ENCODE data around the gene ARHGDIG.
"Not testable (repeated sequence)": the region's sequence is repeated elsewhere in the genome, so short reads cannot be mapped to it uniquely, and the experiment has no call there.

ARHGDIG gene

DNA sequence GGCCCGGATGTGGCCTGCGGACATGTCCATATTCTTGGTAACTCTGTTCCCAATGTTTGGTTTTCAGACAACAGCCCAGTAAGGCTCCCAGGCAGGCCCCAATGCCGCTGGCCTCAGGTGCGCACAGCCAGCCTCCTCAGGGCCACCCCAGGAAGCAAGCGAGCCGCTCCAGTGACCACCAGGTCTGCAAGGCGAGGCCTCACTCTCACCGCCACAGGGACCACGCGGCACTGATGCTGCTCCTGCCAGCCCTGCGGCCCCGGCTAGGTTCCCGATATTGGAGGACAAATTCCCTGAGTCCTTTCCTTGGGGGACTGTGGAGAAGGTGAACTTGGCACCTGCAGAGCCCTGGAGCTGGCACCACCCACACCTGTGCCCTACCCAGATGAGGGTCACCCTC lies 21.6 kb downstream of the ARHGDIG start:
- no peak for DNase-seq

DNA sequence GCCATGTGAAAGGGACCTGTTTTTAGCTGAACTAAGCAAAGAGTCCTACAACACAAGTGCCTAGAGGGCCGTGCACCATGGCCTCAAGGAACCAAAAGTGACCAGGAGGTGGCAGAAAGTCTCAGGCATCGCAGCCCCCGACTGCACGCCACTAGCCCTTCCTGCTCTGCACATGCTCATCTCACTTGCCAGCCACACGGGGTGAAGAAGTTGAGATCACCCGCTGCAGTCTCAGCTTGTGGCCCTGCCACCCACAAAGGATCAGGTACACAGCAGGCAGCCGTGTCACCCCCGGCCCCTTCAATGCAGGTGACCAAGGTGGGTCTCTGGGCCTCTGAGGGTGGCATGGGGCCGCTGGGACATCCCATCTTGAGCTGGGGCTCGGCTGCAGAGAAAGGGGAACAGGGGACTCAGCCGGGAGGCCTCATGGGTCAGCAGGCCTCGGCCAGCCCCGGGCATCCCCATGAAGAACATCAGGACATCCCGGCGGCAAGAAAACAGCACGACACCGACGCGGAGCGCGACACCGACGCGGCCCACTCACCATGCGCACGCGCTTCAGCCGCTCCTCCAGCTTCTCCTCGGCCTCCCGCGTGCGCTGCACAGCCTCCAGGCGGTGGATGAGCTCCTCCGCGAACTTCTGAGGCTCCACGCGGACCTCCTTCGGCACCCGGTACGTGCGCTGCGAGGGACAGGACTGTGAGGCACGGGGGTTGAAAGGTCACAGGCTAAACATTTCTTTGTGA lies 23.5 kb downstream of the ARHGDIG start:
- DNase-seq = no peak

DNA sequence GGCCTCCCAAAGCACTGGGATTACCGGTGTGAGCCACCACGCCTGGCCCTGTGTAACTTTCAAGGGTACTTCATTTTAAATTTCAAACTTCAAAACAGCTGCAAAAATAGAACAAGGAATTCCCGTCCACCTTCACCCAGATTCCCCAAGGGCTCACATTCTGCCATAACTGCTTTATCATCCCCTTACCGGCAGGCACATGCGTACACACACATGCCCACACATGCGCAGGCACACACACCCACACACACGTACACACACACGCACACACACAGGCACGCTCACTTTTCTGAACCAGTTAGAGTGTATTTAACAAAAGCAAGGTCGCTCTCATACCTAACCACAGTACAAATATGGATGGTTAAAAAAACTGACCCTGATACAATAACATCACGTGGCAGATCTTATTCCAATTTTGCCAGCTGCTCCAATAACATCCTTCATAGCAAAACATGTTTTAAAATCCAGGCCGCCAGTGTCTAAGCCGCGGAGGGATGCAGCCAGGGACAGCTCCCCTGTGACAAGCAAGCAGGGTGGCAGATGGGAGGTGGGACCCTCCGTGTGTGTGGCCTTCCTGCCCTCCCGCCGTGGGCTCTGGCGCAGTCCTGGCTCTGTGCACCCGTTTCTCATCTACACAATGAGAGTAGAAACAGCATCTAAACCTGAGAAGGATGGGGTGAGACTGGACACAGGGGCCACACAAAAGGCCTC lies 25.7 kb downstream of the ARHGDIG start:
- DNase-seq = no peak

GRCh38 chr16:306911-307370 lies 26.6 kb downstream of the ARHGDIG start:
- DNase-seq = no peak

GRCh38 chr16:307691-308312 lies 27.4 kb downstream of the ARHGDIG start:
- DNase-seq = no peak

DNA sequence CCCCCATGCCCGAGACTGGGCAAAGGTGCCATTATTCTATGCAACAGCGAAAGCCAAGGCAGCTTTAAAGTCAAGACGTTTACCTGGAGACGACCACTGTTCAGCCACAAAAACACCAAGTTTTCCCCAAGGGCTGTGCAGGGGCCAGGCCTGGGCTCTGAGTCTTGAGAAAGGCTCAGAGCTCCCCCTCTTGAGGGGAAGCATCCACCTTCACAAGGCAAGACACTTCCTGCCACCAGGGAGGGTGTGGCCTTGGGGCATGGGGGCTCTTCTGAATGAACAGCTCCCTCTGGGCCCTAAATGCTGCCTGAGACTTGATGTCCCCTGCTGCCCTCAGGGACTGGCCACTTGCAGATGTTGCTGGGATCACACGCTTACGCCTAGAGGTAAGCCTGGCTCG lies 29.1 kb downstream of the ARHGDIG start:
- DNase-seq = no peak

DNA sequence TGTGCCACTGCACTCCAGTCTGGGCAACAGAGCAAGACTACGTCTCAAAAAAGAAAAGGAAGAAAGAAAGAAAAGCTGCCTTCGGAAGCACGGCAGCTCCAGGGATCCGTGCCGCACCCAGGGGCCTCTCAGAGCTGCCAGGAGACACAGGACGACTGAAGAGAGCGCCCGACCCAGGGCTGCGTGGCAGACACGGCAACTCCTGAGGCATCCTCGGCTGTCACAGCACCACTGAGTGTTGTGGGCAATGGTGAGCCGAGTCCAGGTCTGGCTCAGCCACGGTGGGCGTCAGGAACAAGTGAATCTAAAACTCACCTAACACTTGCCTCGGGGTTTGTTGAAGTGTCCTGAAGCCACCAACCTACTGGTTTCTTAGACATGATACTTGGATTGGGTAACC lies 31.3 kb downstream of the ARHGDIG start:
- no peak for DNase-seq

- no peak for DNase-seq
Measured at GRCh38 chr16:314351-314750, 34.0 kb downstream of the ARHGDIG start.

- no peak for DNase-seq
Measured at GRCh38 chr16:314795-315299, 34.5 kb downstream of the ARHGDIG start.

DNA sequence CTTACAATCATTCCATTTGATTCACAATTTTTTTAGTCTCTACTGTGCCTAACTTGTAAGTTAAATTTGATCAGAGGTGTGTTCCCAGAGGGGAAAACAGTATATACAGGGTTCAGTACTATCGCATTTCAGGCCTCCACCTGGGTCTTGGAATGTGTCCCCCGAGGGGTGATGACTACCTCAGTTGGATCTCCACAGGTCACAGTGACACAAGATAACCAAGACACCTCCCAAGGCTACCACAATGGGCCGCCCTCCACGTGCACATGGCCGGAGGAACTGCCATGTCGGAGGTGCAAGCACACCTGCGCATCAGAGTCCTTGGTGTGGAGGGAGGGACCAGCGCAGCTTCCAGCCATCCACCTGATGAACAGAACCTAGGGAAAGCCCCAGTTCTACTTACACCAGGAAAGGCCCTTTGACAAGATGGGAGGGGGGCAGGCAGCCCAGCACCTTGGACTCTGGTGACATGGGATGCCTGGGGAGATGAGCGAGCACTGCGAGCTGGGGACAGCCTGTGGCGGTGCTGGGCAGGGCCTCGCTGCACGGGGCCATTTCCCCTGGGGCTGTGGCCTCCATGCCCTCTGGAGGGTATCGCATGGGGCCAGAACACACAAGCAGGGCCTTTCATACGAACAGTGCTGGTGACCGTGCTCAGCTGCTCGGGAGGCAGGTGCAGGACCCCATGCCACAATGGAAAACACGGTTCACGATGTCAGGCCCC lies 36.5 kb downstream of the ARHGDIG start:
- no peak for DNase-seq

- no peak for DNase-seq
Measured at GRCh38 chr16:317583-317982, 37.2 kb downstream of the ARHGDIG start.

DNA sequence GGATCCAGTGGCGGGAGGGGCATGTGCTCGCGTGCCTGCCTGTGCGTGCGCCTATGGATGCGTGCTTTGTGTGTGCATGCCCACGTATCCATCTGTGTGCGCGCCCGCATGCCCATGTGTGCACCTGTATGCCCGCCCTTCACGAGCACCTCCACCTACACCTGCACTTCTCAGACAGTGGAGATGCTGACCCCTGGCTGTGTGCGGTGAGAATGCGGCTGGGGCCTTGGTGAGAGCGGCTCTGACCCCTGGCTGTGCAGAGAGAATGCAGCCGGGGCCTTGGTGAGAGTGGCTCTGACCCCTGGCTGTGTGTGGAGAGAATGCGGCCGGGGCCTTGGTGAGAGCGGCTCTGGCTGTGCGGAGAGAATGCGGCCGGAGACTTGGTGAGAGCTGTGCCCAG lies 38.2 kb downstream of the ARHGDIG start:
- peak; percentile 35 for DNase-seq

DNA sequence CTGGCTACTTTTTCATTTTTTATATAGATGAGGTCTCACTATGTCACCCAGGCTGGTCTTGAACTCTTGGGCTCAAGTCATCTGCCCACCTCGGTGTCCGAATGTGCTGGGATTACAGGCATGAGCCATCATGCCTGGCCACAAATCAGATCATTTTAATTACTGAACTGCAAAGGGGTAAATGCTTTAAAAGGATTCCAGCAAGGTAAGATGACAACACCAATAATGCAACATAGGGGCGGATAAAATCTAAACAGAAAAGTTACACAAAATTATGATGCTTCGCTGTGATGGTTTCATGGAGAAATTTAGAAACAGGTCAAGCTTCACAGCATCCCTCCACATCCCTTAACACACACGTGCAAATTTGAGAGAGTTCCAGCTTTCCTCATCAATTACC lies 39.8 kb downstream of the ARHGDIG start:
- no peak for DNase-seq

DNA sequence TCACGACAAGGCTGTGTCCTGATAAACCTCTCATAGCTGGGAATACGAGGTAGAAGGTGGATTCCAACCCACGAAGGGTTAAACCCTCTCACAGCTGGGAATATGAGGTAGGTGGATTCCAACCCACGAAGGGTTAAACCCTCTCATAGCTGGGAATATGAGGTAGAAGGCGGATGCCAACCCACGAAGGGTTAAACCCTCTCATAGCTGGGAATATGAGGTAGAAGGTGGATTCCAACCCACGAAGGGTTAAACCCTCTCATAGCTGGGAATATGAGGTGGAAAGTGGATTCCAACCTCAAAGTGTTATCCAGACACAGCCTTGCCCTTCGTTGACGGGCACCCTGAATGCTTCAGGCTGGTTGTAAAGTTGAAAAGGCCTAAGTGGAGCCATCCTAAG lies 41.1 kb downstream of the ARHGDIG start:
- no peak for DNase-seq

DNA sequence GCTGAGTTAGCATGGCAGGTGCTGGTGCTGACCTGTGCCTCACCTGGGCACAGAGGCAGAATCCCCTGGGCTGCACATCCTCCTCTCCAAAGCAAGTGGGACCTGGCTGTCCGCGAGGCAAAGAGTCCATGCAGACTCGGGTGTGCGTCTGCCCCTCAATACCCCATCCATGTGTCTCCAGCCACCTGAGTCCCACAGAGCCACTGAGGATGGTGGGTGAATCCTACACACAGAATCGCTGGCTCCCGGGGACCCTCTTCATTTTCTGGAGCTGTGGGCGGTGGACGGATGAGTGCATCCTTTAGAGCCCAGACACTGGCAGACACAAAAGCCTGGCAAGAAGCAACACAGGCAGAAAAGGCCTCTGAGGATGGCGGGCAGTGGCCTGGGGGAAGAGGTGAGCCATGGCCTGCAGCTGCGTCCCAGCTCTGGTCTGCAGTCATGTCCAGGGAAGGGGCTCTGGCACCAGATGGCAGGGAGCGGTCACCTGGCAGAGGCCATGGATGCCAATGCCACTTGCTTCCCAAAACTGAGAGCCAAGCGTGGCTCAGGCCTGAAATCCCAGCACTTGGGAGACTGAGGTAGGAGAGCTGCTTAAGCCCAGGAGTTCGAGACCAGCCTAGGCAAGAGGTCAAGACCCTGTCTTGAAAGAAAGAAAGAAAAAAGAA lies 42.2 kb downstream of the ARHGDIG start:
- DNase-seq = no peak

DNA sequence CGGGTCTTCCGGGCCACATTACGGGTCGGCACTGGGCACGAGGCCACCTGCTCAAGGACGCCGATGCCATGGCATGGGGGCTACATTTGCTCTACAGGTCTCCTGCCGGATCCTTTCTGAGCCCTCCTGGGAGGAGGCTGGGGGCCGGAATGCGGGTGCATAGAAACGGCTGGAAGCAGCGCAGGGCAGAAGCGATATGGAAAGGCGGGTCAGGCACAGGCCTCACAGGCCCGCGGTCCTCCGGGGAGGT lies 43.7 kb downstream of the ARHGDIG start:
- DNase-seq = no peak

DNA sequence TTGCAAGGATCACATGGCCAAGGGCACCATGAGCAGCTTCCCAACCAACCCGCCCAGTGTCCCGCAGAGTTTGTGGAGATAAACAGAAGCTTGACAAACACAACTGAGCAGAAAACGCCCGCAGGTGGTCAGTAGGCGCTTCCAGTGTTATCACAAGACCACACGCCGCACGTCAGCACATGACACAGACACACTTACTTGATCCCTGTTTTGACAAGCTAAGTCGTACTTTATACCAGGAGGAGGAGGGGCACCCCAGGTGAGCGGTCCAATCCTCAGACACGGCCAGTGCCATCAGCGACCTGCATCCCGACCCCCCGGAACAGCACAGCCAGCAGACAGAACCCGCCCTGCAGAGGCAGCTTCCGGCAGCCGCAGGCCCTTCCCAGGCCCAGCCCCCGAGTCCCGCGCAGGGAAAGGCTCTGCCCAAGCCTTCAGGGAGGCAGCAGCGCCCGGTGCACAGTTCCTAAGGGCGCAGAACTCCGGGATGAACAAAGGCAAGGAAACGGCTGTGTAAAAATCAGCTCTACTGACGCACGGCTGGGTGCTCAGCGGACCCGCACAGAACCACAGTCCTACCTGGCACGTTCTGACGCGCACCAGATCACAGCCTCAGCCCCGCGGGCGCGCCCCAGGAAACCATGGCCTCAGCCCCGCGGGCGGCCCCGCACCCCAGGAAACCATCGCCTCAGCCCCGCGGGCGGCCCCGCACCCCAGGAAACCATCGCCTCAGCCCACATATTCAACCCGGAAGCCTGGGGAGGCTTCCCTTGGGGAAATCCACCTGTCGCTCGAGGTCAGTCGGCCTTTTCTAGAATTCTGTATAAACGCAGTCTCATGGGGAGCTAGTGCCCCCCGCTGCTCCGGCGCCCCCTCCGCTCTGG lies 44.3 kb downstream of the ARHGDIG start:
- DNase-seq = peak; percentile 82

DNA sequence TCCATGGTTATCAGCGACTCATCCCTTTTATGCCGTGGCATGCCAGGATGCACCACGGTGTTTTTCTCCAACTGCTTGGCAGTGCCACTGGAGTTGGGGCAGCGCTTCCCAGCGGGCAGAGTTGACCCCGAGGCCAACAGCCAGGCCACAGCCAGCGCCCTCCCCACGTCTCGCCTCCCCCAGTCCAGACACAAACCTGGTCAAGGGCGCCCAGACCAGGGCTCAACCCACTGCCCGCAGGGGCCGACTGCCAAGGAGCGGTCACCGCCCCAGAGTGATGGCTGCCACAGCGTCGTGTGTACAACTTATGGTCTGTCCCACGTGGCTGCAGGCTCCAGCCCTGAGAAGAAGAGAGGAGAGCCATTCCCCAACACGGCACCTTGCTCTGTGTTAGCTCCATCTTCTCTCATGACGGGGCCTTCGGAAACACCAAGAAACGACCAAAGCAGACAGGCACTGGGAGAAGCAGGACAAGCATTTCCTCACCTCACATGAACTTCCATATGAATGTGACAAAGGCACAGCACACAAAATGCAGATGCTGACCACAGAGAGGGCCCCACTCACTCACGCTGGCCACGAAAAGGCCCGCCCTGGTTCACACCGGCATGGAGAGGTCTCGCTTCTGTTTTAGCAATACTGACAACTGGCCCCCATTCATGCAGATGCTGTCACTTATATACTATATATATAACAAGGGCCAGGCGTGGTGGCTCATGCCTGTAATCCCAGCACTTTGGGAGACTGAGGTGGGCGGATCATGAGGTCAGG lies 45.2 kb downstream of the ARHGDIG start:
- no peak for DNase-seq

- peak; percentile 35 for DNase-seq
Measured at GRCh38 chr16:330741-331140, 50.4 kb downstream of the ARHGDIG start.

- not testable (repeated sequence) for DNase-seq
Measured at GRCh38 chr16:331181-331814, 50.9 kb downstream of the ARHGDIG start.

All from NCI-H69 (cell line).